CMK (cell line): ENCODE measurements around the gene BTBD3.

Experiments used
- DNase-seq: peaks from one replicate; pipeline ENCODE4 v3.0.0-alpha.2; 2010; ENCODE audit warnings: low read depth

BTBD3 gene

DNA sequence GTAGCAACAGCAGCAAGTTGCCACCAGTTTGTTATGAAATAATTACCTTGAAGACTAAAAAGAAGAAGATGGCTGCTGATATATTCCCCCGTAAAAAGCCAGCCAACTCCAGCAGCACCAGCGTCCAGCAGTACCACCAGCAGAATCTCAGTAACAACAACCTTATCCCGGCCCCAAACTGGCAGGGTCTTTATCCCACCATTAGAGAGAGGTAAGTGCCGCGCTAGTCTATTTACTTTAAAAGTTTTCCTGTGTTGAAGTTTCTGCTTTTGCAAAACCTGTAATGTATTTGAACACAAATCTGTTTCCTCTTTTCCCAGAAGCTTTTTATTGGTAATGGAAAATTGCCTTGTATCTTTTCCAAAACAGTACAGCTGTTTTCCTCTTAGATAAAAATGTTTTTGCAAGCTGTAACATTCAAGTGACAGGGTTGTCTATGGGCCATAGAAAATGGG is 725 bp downstream of the BTBD3 start:
- no peak for DNase-seq

DNA sequence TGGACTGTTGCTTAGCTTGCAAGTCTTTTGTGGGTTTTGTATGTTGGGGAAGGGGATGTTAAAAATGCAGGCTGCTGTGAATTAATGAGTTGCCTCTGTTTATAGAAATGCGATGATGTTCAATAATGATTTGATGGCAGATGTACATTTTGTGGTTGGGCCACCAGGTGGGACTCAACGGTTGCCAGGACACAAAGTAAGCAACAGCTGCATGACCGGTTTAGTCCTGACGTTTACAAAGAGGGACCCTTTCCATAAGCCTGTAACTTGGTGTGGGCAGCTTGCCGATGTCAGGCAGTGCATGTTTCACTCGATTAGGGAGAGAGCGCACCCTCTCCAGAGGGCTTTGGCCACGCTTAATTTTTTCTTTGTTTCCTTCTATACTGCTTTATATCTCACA is 1.3 kb downstream of the BTBD3 start:
- DNase-seq, result no peak

DNA sequence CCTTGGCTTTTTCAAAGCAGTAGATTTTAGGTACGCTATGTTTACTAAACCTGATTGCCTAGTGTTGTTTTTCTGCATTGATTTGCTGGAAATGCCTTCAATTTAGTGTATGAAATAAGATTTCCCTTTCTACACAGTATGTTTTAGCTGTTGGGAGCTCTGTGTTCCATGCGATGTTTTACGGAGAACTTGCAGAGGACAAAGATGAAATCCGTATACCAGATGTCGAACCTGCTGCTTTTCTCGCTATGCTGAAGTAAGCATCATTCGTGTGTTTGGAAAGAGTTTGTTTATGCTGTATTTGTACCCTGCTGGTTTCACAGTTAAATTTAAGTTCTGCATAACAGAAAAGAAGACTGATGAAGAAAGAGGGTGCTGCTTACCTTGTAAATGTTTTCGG is 1.9 kb downstream of the BTBD3 start:
- DNase-seq, result no peak

DNA sequence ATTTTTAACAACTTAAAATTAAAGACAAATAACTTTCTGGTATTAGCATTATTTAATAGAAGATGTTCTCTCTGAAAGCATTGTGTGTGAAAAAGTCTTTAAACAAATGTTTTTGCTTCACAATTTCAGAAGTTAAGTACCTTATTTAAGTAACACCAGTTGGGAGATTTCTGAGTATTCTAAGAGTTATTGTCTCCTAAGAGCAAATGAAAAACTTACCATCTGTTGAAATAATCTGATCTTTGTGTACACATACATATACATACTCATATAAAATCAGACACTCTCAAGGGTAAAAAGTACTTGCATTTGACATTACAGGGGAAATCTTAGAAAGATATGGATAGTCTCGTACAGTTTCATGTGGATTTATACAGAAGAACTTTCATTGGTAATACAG is 2.4 kb downstream of the BTBD3 start:
- DNase-seq, result no peak

DNA sequence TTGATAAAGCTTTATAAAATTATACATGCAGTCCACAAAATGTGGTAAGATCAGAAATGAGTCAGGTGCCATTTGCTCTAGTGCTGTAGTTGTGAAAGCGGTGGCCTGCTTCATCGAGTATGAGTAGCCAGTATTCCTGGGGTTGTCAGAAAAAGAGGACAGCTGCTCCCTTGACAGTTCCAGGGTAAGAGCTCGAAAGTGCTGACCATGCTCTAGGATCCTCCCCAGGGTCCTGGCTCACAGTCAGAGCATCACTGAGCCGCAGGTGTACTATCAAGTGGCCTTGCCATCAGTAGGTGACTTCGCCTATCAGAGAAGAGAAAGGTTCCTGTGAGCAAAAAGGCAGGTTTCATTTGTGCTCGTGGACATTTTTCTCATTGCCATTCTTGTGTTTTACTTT is 3.6 kb downstream of the BTBD3 start:
- DNase-seq, result no peak

DNA sequence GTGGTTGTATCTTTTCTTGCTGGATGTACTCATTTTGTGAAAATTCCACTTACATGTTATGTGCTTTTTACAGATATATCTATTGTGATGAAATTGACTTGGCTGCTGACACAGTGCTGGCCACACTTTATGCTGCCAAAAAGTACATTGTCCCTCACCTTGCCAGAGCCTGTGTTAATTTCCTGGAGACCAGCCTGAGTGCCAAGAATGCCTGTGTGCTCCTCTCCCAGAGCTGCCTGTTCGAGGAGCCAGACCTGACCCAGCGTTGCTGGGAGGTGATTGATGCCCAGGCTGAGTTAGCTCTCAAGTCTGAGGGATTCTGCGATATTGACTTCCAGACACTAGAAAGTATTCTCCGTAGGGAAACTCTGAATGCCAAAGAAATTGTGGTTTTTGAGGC is 4.9 kb downstream of the BTBD3 start:
- no peak for DNase-seq

DNA sequence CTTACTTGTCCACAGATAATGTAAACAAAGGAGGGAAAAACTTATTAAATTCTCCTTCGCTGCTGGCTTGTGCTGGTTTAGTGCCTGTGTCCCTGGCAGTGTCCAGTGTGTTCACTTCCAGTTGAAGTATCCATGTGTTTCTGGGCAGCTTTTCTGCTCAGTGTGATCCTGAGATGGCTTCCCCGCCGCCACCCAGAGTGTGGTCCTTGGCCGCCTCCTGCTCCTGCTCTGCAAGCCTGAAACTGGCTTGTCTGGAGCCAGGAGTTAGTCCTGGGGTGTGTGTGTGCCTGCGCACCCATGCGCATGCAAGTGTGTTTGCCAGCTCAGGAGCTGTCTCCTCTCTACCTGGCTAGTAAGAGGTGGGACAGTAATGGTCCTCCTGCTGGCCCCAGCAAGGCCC is 7.2 kb downstream of the BTBD3 start:
- DNase-seq, result no peak

DNA sequence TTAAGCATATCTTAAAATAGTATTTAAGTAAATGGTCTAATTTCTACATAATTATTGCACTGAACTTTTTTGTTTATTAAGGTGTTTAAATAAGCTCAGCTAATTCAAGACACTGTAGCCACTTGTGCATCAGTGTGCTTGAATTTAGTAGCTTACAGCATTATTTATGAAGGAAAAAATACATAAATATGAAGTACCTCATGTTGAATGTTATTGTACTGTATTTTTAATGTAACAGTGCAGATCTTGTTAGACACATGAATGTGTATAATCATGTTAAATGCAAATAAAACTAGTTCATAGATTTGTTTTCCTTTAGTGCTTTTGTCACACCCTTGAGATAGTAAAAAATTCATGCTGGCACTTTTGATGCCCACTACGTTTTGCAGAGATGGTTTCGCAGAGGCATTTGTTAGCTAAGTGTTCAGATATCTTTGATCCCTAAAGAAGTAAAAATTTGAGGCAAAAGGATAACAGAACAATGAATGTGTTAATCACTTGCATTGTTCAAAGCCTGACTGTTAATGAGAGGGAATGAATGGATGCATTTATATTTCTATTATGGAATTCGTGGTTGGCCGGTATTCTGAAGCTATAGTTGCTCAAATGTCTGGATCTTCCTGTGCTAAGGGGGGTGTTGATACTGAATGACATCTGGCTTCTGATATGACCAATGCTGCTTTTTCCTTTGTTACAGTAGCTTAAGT is 8.8 kb downstream of the BTBD3 start:
- no peak for DNase-seq

DNA sequence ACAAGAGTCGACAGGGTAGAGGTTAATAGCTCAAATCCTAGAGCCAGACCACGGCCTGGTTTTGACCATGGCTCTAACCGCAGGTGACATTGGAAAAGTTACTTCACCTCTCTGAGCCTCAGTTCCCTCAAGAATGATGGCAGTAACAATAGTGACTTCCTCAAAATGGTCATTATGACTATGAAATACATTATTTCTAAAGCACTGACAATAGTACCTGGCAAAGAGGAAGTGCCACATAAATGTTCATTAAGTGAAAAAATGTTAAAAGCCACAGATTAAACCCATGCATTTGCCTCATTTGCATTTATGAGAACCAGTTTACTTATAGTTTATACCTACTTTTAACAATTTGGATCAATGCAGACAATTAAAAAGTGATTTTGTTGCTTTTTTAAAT is 12.3 kb downstream of the BTBD3 start:
- no peak for DNase-seq

DNA sequence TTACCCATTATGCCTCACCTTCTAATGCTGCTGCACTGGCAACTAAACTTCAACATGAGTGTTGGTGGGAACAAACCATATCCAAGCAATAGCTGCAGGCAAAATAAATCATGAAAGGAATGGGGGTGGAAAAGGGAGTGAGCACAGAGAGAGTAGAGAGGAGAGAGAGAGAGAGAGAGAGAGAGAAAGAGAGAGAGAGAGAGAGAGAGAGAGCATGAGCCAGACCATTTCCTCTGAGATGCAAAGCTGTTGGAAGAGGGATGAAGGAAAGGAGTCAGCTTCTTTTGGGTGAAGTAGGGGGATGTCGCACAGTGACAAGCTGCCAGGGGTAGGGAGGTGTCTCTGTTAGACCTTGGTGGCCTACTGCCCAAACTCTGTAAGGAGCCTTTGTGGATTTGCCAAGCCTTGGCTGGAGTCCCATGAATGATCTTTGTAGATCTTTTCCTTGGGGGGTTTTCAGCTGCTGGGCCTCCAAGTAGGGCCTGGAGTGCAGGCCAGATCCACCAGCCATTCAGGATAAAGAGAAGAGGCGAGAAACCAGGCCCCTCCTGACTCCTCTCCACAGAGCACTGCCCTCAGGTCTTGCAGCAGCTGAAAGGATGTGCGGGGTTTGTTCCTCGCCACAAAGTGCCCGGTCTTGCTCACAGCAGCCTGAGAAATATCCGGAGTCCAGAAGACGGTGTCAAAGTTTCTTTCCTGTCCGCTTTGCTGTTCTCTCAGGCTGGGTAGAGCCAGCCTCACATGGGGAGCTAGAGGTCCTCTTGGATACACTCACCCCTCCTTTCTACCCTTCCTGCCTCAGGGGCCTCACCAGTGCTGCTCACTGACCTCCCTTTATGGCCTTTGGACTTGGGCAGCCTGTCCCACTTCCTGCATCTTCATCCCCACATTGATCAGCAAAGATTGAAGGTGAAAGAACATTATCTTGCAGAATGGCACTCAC is 17.8 kb downstream of the BTBD3 start:
- no peak for DNase-seq

DNA sequence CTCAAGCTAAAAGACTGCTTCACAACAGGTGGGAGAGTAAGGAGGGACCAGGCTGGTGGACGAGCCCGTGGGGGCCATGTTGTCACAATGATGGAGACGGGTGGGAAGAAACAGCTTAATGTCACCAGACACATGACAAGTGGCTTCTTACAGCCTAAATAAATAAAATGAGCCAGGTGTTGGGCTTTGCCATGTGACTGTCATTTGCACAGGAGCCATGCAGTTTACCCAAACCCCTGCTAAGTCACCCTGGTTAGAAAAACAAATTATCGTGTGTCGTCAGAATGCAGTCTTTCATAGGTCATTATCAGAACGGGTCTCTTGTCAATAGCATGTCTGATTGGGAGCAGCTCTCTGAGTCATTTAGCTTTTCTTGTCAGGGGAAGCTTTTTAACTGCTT is 18.5 kb downstream of the BTBD3 start:
- no peak for DNase-seq

DNA sequence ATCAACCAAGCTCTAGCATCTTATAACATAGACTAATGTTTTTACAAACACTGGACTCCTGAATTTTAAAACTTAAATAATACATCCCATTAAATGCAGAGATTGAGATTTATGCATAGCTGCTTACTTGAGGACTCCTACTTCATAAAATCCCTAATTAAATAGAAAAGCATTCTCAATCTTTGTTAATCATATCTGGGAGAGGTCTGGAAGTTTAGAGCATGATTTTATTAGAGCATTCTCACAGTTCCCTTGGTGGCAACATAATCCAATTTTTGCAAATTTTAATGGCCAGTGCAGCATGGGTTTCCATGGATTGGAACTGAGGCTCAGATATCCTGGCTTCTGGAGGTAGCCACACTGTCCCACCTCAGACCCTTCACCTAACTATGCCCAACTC is 19.5 kb downstream of the BTBD3 start:
- no peak for DNase-seq

DNA sequence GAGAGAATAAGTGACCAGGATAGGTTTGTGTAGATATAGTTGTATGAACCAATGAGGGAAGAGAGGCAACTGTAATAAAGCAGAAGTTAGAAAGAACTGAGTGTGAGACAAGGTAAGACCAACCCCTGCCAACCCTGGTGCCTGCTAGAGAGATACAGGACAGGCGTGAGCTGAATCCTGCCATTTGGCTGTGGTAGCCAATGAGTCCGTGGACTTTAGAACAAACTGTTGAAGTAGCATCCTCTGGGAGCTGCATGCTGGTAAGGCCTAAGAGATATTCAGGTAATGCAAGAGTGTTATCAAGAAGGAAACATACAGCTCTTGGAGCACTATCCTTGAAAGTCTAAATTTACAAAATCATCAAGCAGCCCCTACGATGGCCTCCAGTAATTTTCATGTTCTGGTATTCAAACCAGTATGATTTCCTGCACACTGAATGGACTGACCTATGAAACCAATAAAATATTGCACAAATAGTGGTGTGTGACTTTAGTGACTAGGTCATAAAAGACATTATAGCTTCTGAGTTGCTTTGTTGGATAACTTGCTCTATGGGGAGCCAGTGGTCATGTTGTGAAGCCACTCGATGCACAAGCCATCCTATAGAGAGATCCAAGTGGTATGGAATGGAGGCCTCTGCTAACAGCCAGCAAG is 24.0 kb downstream of the BTBD3 start:
- DNase-seq, result no peak

DNA sequence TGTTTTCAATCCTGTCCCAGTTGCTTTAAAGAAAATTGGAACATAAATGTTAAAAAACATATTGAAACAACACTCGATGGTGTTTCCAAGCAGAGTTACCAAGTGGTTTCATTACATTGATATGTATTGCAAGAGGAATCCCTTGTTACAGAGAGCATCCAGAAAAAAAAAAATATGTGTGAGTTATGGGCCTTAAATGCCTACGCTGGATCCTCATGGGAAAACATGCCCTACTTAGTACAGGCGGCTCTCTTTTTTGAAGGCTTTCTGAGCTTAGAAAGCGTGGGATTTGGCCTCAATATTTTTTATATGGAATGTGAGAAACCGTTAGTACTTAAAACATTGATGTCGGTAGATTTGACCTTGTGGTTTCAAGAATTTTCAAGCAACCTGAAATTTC is 26.1 kb downstream of the BTBD3 start:
- DNase-seq, result no peak

DNA sequence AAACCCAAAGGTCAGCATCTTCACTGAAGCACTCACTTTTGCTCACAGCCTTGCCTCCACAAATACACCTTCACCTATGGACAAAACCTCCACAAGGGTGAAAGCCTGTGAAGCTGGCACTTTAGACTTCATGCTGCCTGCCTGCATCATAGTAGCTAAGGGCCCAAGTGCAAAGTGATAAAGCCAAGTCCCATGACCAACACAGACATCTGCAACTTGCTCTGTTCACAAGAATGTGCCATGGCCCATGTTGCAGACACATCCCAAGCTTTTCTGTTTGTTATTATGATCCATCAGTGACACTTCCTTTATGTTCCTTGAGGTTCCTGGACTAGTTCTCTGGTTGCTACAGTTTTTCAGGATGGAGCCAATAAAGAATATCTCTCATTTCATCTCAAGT is 31.1 kb downstream of the BTBD3 start:
- DNase-seq, result no peak

DNA sequence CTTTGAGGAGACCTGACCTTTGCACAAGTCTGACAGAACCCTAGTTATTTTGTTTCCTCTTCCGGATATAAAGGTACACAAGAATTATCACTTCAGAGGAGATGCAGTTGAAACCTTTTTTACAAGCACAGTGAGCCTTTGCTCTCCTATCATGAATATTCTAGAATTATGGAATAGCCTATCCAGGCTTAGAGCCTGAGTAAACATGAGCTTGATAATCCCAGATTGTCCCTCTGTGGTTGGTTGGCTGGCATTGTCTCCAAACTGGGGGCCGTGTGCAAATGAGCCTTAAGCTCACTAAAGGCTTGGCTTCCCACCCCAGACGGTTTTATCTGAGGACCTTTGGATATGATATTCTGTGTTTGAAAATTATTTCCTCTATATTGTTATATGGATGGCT is 32.0 kb downstream of the BTBD3 start:
- DNase-seq, result no peak

DNA sequence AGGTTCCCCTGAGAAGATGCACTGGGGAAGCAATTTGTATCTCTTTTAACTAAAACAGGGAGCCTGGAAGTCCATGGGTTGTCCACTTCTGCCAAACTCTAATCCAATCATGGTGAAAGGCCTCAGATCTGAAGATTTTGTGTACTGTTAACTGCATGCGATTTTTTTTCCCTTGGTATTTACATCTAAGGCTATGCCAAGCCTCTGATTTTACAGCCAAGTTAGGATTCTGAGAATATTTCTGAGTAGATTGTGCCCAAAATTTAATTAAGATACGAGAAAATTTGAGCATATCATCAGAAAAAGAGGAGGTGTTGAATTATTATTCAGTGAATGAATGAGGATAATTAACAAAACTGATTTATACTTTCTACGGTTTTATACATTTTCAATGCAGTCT is 34.0 kb downstream of the BTBD3 start:
- no peak for DNase-seq

DNA sequence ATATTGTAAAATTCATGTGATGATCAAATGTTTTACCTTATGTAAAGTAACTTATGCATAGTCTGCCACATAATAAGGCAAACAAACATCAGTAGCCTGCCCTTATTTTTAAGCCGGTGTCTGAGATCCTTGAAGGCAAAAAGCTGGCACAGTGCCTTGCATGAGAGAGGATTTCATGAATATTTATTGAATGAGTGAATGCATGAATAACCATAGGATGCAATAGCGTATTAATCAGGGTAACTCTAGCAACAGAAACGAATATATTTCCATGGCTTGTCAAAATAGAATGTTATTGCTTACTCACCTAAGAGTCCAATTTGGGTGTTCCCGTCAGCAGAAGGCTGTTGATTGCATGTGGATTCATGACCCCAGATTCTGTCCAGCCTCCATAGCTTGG is 34.9 kb downstream of the BTBD3 start:
- no peak for DNase-seq

DNA sequence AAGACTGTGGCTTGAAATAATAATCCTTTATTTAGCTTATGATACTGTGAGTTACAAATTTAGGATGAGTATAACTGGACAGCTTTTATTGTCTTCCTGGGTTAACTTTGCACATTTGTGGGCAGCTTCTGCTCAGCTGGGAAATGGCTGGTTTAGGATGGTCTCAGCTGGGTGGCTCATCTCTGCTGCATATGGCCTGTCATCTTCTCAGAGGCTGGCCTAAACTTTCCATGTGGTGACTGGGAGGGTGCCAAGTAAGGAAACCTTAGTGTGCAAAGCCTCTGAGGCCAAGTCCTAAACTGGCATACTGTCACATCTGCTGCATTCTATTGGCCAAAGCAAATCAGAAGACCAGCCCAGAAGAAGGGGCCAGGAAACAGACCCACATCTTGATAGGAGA is 40.2 kb downstream of the BTBD3 start:
- DNase-seq, result no peak

DNA sequence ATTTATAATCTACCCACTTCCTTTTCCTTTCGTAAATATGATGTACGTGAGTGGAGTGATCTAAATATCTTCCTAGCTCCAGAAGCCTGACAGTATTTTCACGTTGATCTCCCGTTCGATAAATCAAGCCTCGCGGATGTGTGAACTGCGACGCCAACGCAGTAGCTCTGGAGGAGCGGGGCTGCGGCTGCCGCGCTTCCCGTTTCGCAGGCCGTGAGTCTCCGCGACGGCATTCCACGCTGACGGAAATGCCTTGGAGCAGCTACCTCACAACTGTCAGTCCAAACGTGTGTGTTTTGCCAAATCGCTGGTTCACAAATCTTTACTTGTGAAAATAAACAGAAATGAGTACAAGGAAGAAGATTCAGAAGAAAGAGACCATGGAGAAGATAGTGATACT is 41.2 kb downstream of the BTBD3 start:
- DNase-seq, result no peak

DNA sequence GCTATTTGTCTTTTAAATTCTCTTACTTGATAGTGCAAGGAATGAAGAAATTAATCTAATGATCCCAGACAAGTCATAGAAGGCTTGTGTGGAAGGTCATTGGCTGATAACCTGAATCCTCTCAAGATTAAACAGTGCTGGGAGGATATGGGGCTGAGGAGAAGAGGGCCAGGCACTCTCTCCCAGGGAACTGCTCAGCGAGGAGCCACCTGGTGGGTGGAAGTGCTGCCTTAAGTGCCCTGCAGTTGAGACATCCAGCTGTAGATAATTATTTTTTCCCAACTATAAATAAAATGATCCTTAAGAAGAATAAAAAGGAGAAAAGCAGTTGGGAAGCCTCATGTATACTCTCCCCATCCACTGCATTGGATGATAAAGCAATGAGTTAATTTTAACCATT is 47.9 kb downstream of the BTBD3 start:
- DNase-seq, result no peak

DNA sequence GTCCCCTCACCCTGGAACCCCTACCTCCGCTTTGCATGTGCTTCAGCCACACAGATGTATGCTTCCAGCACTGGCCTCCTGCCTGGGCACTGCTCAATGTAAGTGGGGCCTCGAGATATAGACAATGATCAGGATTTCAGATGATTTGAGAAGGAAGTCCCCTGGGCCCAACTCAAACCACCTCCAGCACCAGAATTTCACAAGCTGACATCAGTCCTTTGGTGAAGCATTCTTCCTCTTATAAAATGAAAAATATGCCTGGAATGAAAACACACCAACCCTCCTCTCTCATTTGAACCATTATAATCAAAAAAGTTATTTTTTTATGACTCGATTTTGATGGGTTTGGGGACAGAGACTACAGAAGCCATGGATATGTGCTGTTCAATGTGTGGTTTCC is 48.5 kb downstream of the BTBD3 start:
- no peak for DNase-seq

DNA sequence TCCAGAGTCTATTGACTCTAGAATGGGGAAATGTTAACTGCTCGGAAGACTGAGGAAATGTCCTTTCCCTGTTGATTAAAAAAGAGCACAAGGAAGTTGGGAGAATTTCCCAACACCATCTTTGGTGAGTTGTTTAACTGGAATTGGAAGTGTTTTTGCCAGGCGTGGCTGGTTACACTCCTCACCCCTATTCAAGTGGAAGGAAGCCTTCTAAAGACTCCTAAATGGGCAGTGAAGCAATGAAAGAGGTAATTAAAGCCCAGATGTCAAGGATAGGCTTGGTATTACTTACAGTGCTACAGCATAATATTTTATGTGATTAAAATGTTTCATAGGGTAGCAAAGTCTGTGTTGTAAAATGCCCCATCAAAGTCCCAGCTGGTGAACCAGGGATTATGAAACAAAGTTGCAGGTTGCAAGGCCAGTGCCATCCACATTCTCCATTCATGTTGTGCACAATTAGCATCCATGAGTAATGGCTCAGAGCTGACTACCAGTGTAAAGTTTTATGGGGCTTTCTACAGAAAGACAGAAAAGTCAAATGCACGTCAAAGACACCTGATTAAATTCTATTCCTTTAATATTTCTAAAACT is 52.6 kb downstream of the BTBD3 start:
- DNase-seq, result no peak
